Measurements from ENCODE around the gene PPP1CA.

The PPP1CA gene

GRCh38 chr11:67366961-67367760 lies 34.5 kb downstream of the PPP1CA start:
- TF ChIP-seq REST (IDR thresholded peaks at IDR 0.05; ENCODE audit: insufficient read depth in 1 of 2, low read depth in 2 of 2, low read length in 2 of 2) (no peak), TAF1 (IDR thresholded peaks at IDR 0.05; ENCODE audit: borderline replicate concordance, insufficient read depth, low read length) (no peak), FOXP2 (optimal IDR thresholded peaks at IDR 0.05; ENCODE audit: borderline replicate concordance, extremely low read depth, extremely low read length, insufficient read depth) (no peak), SIN3A (IDR thresholded peaks at IDR 0.05; ENCODE audit: borderline replicate concordance, insufficient read depth, low read length) (no peak), POLR2AphosphoS5 (IDR thresholded peaks at IDR 0.05; ENCODE audit: low read depth, low read length) (no peak)

- TF ChIP-seq SIN3A (IDR thresholded peaks at IDR 0.05; ENCODE audit: borderline replicate concordance, insufficient read depth, low read length), result no peak
- TF ChIP-seq FOXP2 (optimal IDR thresholded peaks at IDR 0.05; ENCODE audit: borderline replicate concordance, extremely low read depth, extremely low read length, insufficient read depth), result no peak
Observed at GRCh38 chr11:67366546-67366945, 35.1 kb downstream of the PPP1CA start.

- TF ChIP-seq REST (IDR thresholded peaks at IDR 0.05; ENCODE audit: insufficient read depth in 1 of 2, low read depth in 2 of 2, low read length in 2 of 2), result no peak
- TF ChIP-seq SIN3A (IDR thresholded peaks at IDR 0.05; ENCODE audit: borderline replicate concordance, insufficient read depth, low read length), result no peak
- TF ChIP-seq TAF1 (IDR thresholded peaks at IDR 0.05; ENCODE audit: borderline replicate concordance, insufficient read depth, low read length), result no peak
- no peak for TF ChIP-seq POLR2AphosphoS5 (IDR thresholded peaks at IDR 0.05; ENCODE audit: low read depth, low read length)
- no peak for TF ChIP-seq FOXP2 (optimal IDR thresholded peaks at IDR 0.05; ENCODE audit: borderline replicate concordance, extremely low read depth, extremely low read length, insufficient read depth)
Observed at GRCh38 chr11:67365736-67366444, 35.8 kb downstream of the PPP1CA start.

- no peak for TF ChIP-seq SIN3A (IDR thresholded peaks at IDR 0.05; ENCODE audit: borderline replicate concordance, insufficient read depth, low read length)
- TF ChIP-seq FOXP2 (optimal IDR thresholded peaks at IDR 0.05; ENCODE audit: borderline replicate concordance, extremely low read depth, extremely low read length, insufficient read depth), result no peak
- TF ChIP-seq POLR2AphosphoS5 (IDR thresholded peaks at IDR 0.05; ENCODE audit: low read depth, low read length), result no peak
- TF ChIP-seq REST (IDR thresholded peaks at IDR 0.05; ENCODE audit: insufficient read depth in 1 of 2, low read depth in 2 of 2, low read length in 2 of 2), result no peak
- no peak for TF ChIP-seq TAF1 (IDR thresholded peaks at IDR 0.05; ENCODE audit: borderline replicate concordance, insufficient read depth, low read length)
Observed at GRCh38 chr11:67364783-67365722, 36.6 kb downstream of the PPP1CA start.

GRCh38 chr11:67364169-67364568 lies 37.5 kb downstream of the PPP1CA start:
- no peak for TF ChIP-seq FOXP2 (optimal IDR thresholded peaks at IDR 0.05; ENCODE audit: borderline replicate concordance, extremely low read depth, extremely low read length, insufficient read depth)
- TF ChIP-seq POLR2AphosphoS5 (IDR thresholded peaks at IDR 0.05; ENCODE audit: low read depth, low read length), result no peak
- no peak for TF ChIP-seq REST (IDR thresholded peaks at IDR 0.05; ENCODE audit: insufficient read depth in 1 of 2, low read depth in 2 of 2, low read length in 2 of 2)
- no peak for TF ChIP-seq TAF1 (IDR thresholded peaks at IDR 0.05; ENCODE audit: borderline replicate concordance, insufficient read depth, low read length)
- no peak for TF ChIP-seq SIN3A (IDR thresholded peaks at IDR 0.05; ENCODE audit: borderline replicate concordance, insufficient read depth, low read length)

Data from PFSK-1 (cell line).